ENCODE measurements around the gene SHKBP1. TPM values are rescaled to one million over a fixed set of nuclear protein-coding genes. Genes with fewer than 3 reads are reported as not detected.

Gene SHKBP1
- total RNA-seq, 1 donor from 2014 or later = 29.2 TPM

- TF ChIP-seq CTCF (IDR thresholded peaks at IDR 0.05; ENCODE audit: insufficient read depth, low read length, severe bottlenecking) = no peak
- Histone ChIP-seq H3K36me3 (ENCODE audit: control insufficient read depth, insufficient read depth, low read length) (peaks cover 3% of the 10 kb centered on the region), H3K27me3 (ENCODE audit: control insufficient read depth, insufficient read depth, low read length) (no peaks in the 10 kb centered on the region), H3K4me3 (ENCODE audit: low read depth, low read length) (no peak overlapping the region)
- FAIRE-seq (no peak), DNase-seq (ENCODE audit: low read depth) (peak; percentile 73)
These were observed 56.5 kb downstream of the SHKBP1 start for GRCh38 chr19:40633207-40633606.

GRCh38 chr19:40638327-40638726 lies 61.7 kb downstream of the SHKBP1 start:
- DNase-seq (ENCODE audit: low read depth) (no peak), FAIRE-seq (no peak)
- Histone ChIP-seq H3K27me3 (ENCODE audit: control insufficient read depth, insufficient read depth, low read length) (no peaks in the 10 kb centered on the region), H3K4me3 (ENCODE audit: low read depth, low read length) (no peak overlapping the region), H3K36me3 (ENCODE audit: control insufficient read depth, insufficient read depth, low read length) (no peaks in the 10 kb centered on the region)
- TF ChIP-seq CTCF (IDR thresholded peaks at IDR 0.05; ENCODE audit: insufficient read depth, low read length, severe bottlenecking) = no peak

GRCh38 chr19:40639638-40639982 lies 62.9 kb downstream of the SHKBP1 start:
- no peak overlapping the region for H3K4me3 ChIP-seq (ENCODE audit: low read depth, low read length)
- FAIRE-seq (no peak), DNase-seq (ENCODE audit: low read depth) (no peak)
- TF ChIP-seq CTCF (IDR thresholded peaks at IDR 0.05; ENCODE audit: insufficient read depth, low read length, severe bottlenecking) = no peak
- H3K27me3 ChIP-seq (ENCODE audit: control insufficient read depth, insufficient read depth, low read length) = no peaks in the 10 kb centered on the region
- H3K36me3 ChIP-seq (ENCODE audit: control insufficient read depth, insufficient read depth, low read length) = no peaks in the 10 kb centered on the region

- no peak for TF ChIP-seq CTCF (IDR thresholded peaks at IDR 0.05; ENCODE audit: insufficient read depth, low read length, severe bottlenecking)
- H3K36me3 ChIP-seq (ENCODE audit: control insufficient read depth, insufficient read depth, low read length) = no peaks in the 10 kb centered on the region
- H3K4me3 ChIP-seq (ENCODE audit: low read depth, low read length) = no peak overlapping the region
- DNase-seq (ENCODE audit: low read depth) (peak; percentile 17), FAIRE-seq (no peak)
- H3K27me3 ChIP-seq (ENCODE audit: control insufficient read depth, insufficient read depth, low read length) = no peaks in the 10 kb centered on the region
These were observed 64.1 kb downstream of the SHKBP1 start for GRCh38 chr19:40640744-40641143.

Other genes with a start within 250 kb of the SHKBP1 start
- gene C19orf47, start 228.5 kb upstream of the SHKBP1 start, total RNA-seq = 3.7 and 4.7 TPM in 2 replicates
- gene PLD3, start 228.2 kb upstream of the SHKBP1 start, total RNA-seq = 162 and 199 TPM in 2 replicates
- gene HIPK4, start 186.7 kb upstream of the SHKBP1 start, total RNA-seq = 0.26 TPM in 1 of 2 replicates, not detected in the other
- gene PRX, start 163.5 kb upstream of the SHKBP1 start, total RNA-seq = 1.4 and 1.8 TPM in 2 replicates
- 35.7 and 41.6 TPM in 2 replicates for gene SERTAD1, start 150.9 kb upstream of the SHKBP1 start, total RNA-seq
- gene SERTAD3, start 132.5 kb upstream of the SHKBP1 start, total RNA-seq = 23.2 and 33.7 TPM in 2 replicates
- 682 and 797 TPM in 2 replicates for gene BLVRB, start 111.1 kb upstream of the SHKBP1 start, total RNA-seq
- 0.53 and 1.8 TPM in 2 replicates for gene SPTBN4, start 109.9 kb upstream of the SHKBP1 start, total RNA-seq
- gene LTBP4, start 24.5 kb downstream of the SHKBP1 start, total RNA-seq = 20.7 and 21.6 TPM in 2 replicates
- gene NUMBL, start 113.8 kb downstream of the SHKBP1 start, total RNA-seq = 8.4 and 12.9 TPM in 2 replicates
- 20.0 and 23.9 TPM in 2 replicates for gene COQ8B, start 140.0 kb downstream of the SHKBP1 start, total RNA-seq
- 26.9 and 34.7 TPM in 2 replicates for gene ITPKC, start 140.2 kb downstream of the SHKBP1 start, total RNA-seq
- 0.26 TPM in 2 replicates for gene ACTMAP, start 173.6 kb downstream of the SHKBP1 start, total RNA-seq
- 19.5 and 30.3 TPM in 2 replicates for gene SNRPA, start 174.3 kb downstream of the SHKBP1 start, total RNA-seq
- 0.26 and 1.6 TPM in 2 replicates for gene MIA, start 198.6 kb downstream of the SHKBP1 start, total RNA-seq
- 7.9 and 9.2 TPM in 2 replicates for gene RAB4B, start 201.4 kb downstream of the SHKBP1 start, total RNA-seq
- 86.1 and 91.1 TPM in 2 replicates for gene EGLN2, start 222.3 kb downstream of the SHKBP1 start, total RNA-seq

All from bronchial epithelial cell (primary cell).